B cell (primary cell): Measurements from ENCODE around the gene ATP13A1. TPM values are rescaled to one million over a fixed set of nuclear protein-coding genes. Genes with fewer than 3 reads are reported as not detected.
A peak's percentile ranks its signal among the peaks of the same experiment; 100 is the strongest.
"Not testable (repeated sequence)": the region's sequence is repeated elsewhere in the genome, so short reads cannot be mapped to it uniquely, and the experiment has no call there.

Experiments
- ATAC-seq: fragments of 200-7000 bp; cut with Tn5 transposase; one replicate; pipeline ENCODE4 v1.10.0; 2021; ENCODE audit warnings: low read depth, mild to moderate bottlenecking, moderate number of reproducible peaks, moderate library complexity
- CTCF ChIA-PET: fragments of 350-600 bp; sonication (Branson Sonifier 250); formaldehyde crosslinking; loops from one replicate; lab custom pipeline; 2021; ENCODE audit warnings: antibody characterized with exemption, inconsistent platforms; lab: Charles Lee
- POLR2A ChIA-PET: fragments of 350-600 bp; sonication (Branson Sonifier 250); formaldehyde crosslinking; loops from one replicate; lab custom pipeline; 2021; ENCODE audit warnings: antibody characterized with exemption; lab: Charles Lee
- DNase-seq: peaks from one replicate; pipeline ENCODE4 v3.0.0; 2013
- H2AFZ ChIP-seq: 2 replicates; pipeline ENCODE4 v1.6.1; 2012; ENCODE audit warnings: mild to moderate bottlenecking, low read depth, low read length; ENCODE audit not compliant: insufficient read depth, poor library complexity, severe bottlenecking
- H3K27ac ChIP-seq, 2 donors: 1 replicate in 1 of 2; 2 replicates in 1 of 2; pipeline ENCODE4 v1.5.1; 2012 to 2013; ENCODE audit warnings: low read length in 2 of 2, mild to moderate bottlenecking in 2 of 2, moderate library complexity in 1 of 2
- H3K27me3 ChIP-seq, 4 experiments: fragments of 200-600 bp in 1 of 4; sonication (generic) in 1 of 4; replicated peaks in 1 of 4; 1 replicate in 2 of 4; 2 replicates in 2 of 4; pipeline versions ENCODE4 v1.6.1 to v1.7.0; 2013 to 2016; ENCODE audit warnings: low read length in 3 of 4, mild to moderate bottlenecking in 2 of 4, mixed read lengths in 1 of 4, moderate library complexity in 1 of 4; ENCODE audit not compliant: insufficient read depth in 4 of 4, control insufficient read depth in 3 of 4; ENCODE audit errors: control extremely low read depth in 1 of 4
- H3K36me3 ChIP-seq, 2 experiments: replicated peaks in 1 of 2; 1 replicate in 1 of 2; 2 replicates in 1 of 2; pipeline versions ENCODE4 v1.6.1 to v1.7.1; 2013; ENCODE audit warnings: low read length in 1 of 2; ENCODE audit not compliant: insufficient read depth in 2 of 2, control insufficient read depth in 1 of 2; ENCODE audit errors: control extremely low read depth in 1 of 2, extremely low read depth in 1 of 2
- H3K4me1 ChIP-seq, 2 donors: fragments of 200-600 bp in 1 of 2; sonication (generic) in 1 of 2; 1 replicate in 1 of 2; 2 replicates in 1 of 2; pipeline versions ENCODE4 v1.5.1 to v1.6.1; 2013 to 2017; ENCODE audit warnings: low read length in 2 of 2; ENCODE audit not compliant: control insufficient read depth in 2 of 2, insufficient read depth in 2 of 2
- H3K4me2 ChIP-seq: replicated peaks from 2 replicates; pipeline ENCODE3; 2012; ENCODE audit warnings: mild to moderate bottlenecking, low read depth, low read length; ENCODE audit not compliant: poor library complexity, severe bottlenecking
- H3K4me3 ChIP-seq, 5 experiments: fragments of 200-600 bp in 1 of 5; sonication (generic) in 1 of 5; 1 replicate in 3 of 5; 2 replicates in 2 of 5; pipeline versions ENCODE4 v1.5.1 to v1.7.0; 2011 to 2016; ENCODE audit warnings: low read length in 4 of 5, mild to moderate bottlenecking in 4 of 5, low read depth in 2 of 5, control low read depth in 1 of 5, moderate library complexity in 1 of 5; ENCODE audit not compliant: insufficient read depth in 1 of 5; ENCODE audit errors: control extremely low read depth in 1 of 5, extremely low read depth in 1 of 5
- H3K79me2 ChIP-seq: fragments of 200-600 bp; sonication (generic); one replicate; pipeline ENCODE4 v1.6.0; 2016; ENCODE audit warnings: low read length; ENCODE audit not compliant: control insufficient read depth, insufficient read depth
- H3K9ac ChIP-seq: fragments of 200-600 bp; sonication (generic); 2 replicates; pipeline ENCODE4 v1.6.1; 2017; ENCODE audit warnings: mild to moderate bottlenecking, low read length, moderate library complexity
- H3K9me3 ChIP-seq, 3 donors: one replicate each; pipeline versions ENCODE4 v1.6.1 to v1.7.1; 2013; ENCODE audit warnings: low read length in 2 of 3; ENCODE audit not compliant: control insufficient read depth in 2 of 3, insufficient read depth in 1 of 3; ENCODE audit errors: control extremely low read depth in 1 of 3
- H4K20me1 ChIP-seq: 2 replicates; pipeline ENCODE4 v1.6.0; 2012; ENCODE audit warnings: mild to moderate bottlenecking, low read length; ENCODE audit not compliant: insufficient read depth, control insufficient read depth, poor library complexity, severe bottlenecking
- H3K27ac Mint-ChIP-seq: one replicate; pipeline ENCODE4 v1.8.0; 2021; ENCODE audit warnings: mixed read lengths
- H3K27me3 Mint-ChIP-seq: one replicate; pipeline ENCODE4 v1.8.0; 2021; ENCODE audit warnings: mixed read lengths
- H3K4me1 Mint-ChIP-seq: one replicate; pipeline ENCODE4 v1.8.0; 2021; ENCODE audit warnings: mixed read lengths
- H3K4me3 Mint-ChIP-seq: one replicate; pipeline ENCODE4 v1.8.0; 2021; ENCODE audit warnings: mixed read lengths
- H3K9me3 Mint-ChIP-seq: one replicate; pipeline ENCODE4 v1.8.0; 2022; ENCODE audit warnings: mixed read lengths; ENCODE audit not compliant: insufficient read depth
- CTCF ChIP-seq: fragments of 200-600 bp; IDR thresholded peaks from one replicate; pipeline ENCODE4 v1.8.0; 2022; ENCODE audit warnings: antibody characterized with exemption, mild to moderate bottlenecking
- EZH2 ChIP-seq: IDR thresholded peaks from 2 replicates; pipeline ENCODE4 v1.6.1; 2012; ENCODE audit warnings: borderline replicate concordance, low read depth, mild to moderate bottlenecking, moderate library complexity, low read length; ENCODE audit not compliant: insufficient read depth, poor library complexity, severe bottlenecking
- WGBS: methylation state at CpG from one replicate; pipeline ENCODE4 v1.1.5; 2013; ENCODE audit warnings: missing lambda C conversion rate; ENCODE audit not compliant: insufficient coverage; 5-methylcytosine and 5-hydroxymethylcytosine counted together
- intact Hi-C: fragments of 100-400 bp; cut with micrococcal nuclease; formaldehyde crosslinking; loops from one replicate; pipeline ENCODE4 v1.10.0; 2022
- polyA plus RNA-seq: library from polyadenylated mRNA; depleted of rRNA; stranded (reverse); fragments of >200 nt; gene quantifications from 2 replicates; pipeline ENCODE4 v1.2.3, GENCODE V29; 2012
- total RNA-seq, 2 donors: library from RNA; stranded (reverse); fragments of 120-200 nt in 1 of 2; gene quantifications; 1 replicate in 1 of 2; 2 replicates in 1 of 2; pipeline versions ENCODE4 v1.2.3 to v1.2.4, GENCODE V29; 2013 to 2022

ATP13A1 gene
- total and polyA plus RNA-seq, 2 donors (not counting 1 experiment from before 2014, with no cell fraction given), result 156 to 277 TPM

GRCh38 chr19:19668230-19669012 is 4.9 kb upstream of the ATP13A1 start, which contains the start of gene ZNF101:
ZNF101 (plus strand) TSS chr19:19668839; CDS start chr19:19668964, 125 bp downstream.
- Histone ChIP-seq H3K27ac (peak within 1 kb of the TSS; percentile 91 to 94), H3K4me1 (peaks cover 31 to 55% of the 10 kb centered on the region in 2 donors), H3K79me2 (peaks cover 51% of the 10 kb centered on the region), H3K9ac (peak within 1 kb of the TSS; percentile 95), H3K36me3 (peaks cover 0 to 11% of the 10 kb centered on the region in 2 experiments), H3K27me3 (no peaks in the 10 kb centered on the region), H4K20me1 (peaks cover 12% of the 10 kb centered on the region), H2AFZ (peak within 1 kb of the TSS; percentile 93), H3K9me3 (peaks cover 0 to 19% (median 0%) of the 10 kb centered on the region in 3 donors), H3K4me3 (peak within 1 kb of the TSS; percentile 62 to 98 (median 96)), H3K4me2 (peak within 1 kb of the TSS; percentile 92)
- CTCF ChIA-PET, result interaction anchor here (0.8 to 2.0 kb wide), 5 partner anchors 63 to 291 kb away, joined by 3 to 7 read pairs (median 3); partner anchors contain the start of gene ZNF14
- POLR2A ChIA-PET, result interaction anchor here (0.6 to 2.6 kb wide), 11 partner anchors 17 to 198 kb away, joined by 3 to 22 read pairs (median 7); partner anchors contain the start of genes LPAR2, ZNF14, ZNF253 and ZNF506
- intact Hi-C loops, result loop anchor here (1.0 to 5.0 kb wide), 8 partner anchors 14 to 499 kb away; partner anchors contain the start of genes LPAR2, PBX4, ZNF14 and ZNF486
- TF ChIP-seq EZH2 (no peak), CTCF (no peak)
- under 1% methylated on average over 35 of the region's 36 CpGs for WGBS
- peak within 1 kb of the TSS; percentile 99 for H3K27ac Mint-ChIP-seq
- H3K4me3 Mint-ChIP-seq, result peak within 1 kb of the TSS; percentile 99
- peaks cover 42% of the 10 kb centered on the region for H3K4me1 Mint-ChIP-seq
- DNase-seq (peak; percentile 95), ATAC-seq (peak; percentile 60)
- no peaks in the 10 kb centered on the region for H3K27me3 Mint-ChIP-seq
- H3K9me3 Mint-ChIP-seq, result no peaks in the 10 kb centered on the region

- CTCF ChIA-PET, result not testable (repeated sequence)
- intact Hi-C loops, result loop anchor here (5.0 kb wide), 1 partner anchor 502 kb away; the partner anchor contains the start of gene ZNF486
These were observed 2.0 kb upstream of the ATP13A1 start for GRCh38 chr19:19665420-19665948.

More at GRCh38 chr19:19665420-19665948, 2.0 kb upstream of the ATP13A1 start:
- not testable (repeated sequence) for H2AFZ ChIP-seq, H3K9ac ChIP-seq, H3K9me3 ChIP-seq, H3K27me3 Mint-ChIP-seq, H3K9me3 Mint-ChIP-seq, H3K27ac ChIP-seq, DNase-seq, H3K4me3 Mint-ChIP-seq, H3K27me3 ChIP-seq, ATAC-seq, H3K4me2 ChIP-seq, H3K4me3 ChIP-seq, H3K36me3 ChIP-seq
- Histone ChIP-seq H3K4me1 (peaks cover 50 to 74% of the 10 kb centered on the region in 2 donors), H4K20me1 (peaks cover 12% of the 10 kb centered on the region), H3K79me2 (peaks cover 43% of the 10 kb centered on the region)
- POLR2A ChIA-PET, result interaction anchor here (0.6 to 1.9 kb wide), 5 partner anchors 67 to 303 kb away, joined by 3 to 15 read pairs (median 3); partner anchors contain the start of gene ZNF14
- WGBS, result 99% methylated on average over 20 of the region's 22 CpGs
- H3K4me1 Mint-ChIP-seq, result peaks cover 53% of the 10 kb centered on the region
- H3K27ac Mint-ChIP-seq, result peak overlapping the region; percentile 74
